Muscle of back (tissue), 11 donors: ENCODE measurements around the gene DOK4. TPM values are rescaled to one million over a fixed set of nuclear protein-coding genes. Genes with fewer than 3 reads are reported as not detected.
"Not testable (repeated sequence)": the region's sequence is repeated elsewhere in the genome, so short reads cannot be mapped to it uniquely, and the experiment has no call there.

Experiments
- DNase-seq, 3 donors: peaks; one replicate each; pipeline versions ENCODE4 v3.0.0 to v3.0.0-alpha.2; 2013
- polyA plus RNA-seq, 10 donors: library from polyadenylated mRNA; unstranded; fragments of 120-200 nt; gene quantifications; one replicate each; pipeline ENCODE4 v1.2.1, GENCODE V29; 2013; ENCODE audit not compliant: insufficient read length in 10 of 10

The DOK4 gene
- polyA plus RNA-seq, 10 donors = 7.3 to 16.7 (median 9.3) TPM

GRCh38 chr16:57503366-57503765 lies 17.1 kb upstream of the DOK4 start:
- DNase-seq = no peak

- DNase-seq = no peak
These were observed 15.9 kb upstream of the DOK4 start for GRCh38 chr16:57502048-57502775.

GRCh38 chr16:57501492-57501891 lies 15.2 kb upstream of the DOK4 start:
- DNase-seq = no peak

GRCh38 chr16:57500578-57501111 lies 14.4 kb upstream of the DOK4 start:
- no peak for DNase-seq

GRCh38 chr16:57499941-57500340 lies 13.6 kb upstream of the DOK4 start:
- DNase-seq = not testable (repeated sequence)

GRCh38 chr16:57498031-57498430 lies 11.7 kb upstream of the DOK4 start:
- no peak for DNase-seq

GRCh38 chr16:57497121-57497520 lies 10.8 kb upstream of the DOK4 start:
- DNase-seq = no peak

GRCh38 chr16:57493767-57494166 lies 7.5 kb upstream of the DOK4 start:
- DNase-seq = no peak

- no peak for DNase-seq
These were observed 2.9 kb upstream of the DOK4 start for GRCh38 chr16:57489229-57489628.

GRCh38 chr16:57486858-57487834 lies 853 bp upstream of the DOK4 start:
- DNase-seq = no peak

GRCh38 chr16:57485091-57485915 lies 990 bp downstream of the DOK4 start:
- no peak for DNase-seq

GRCh38 chr16:57484515-57485005 lies 1.7 kb downstream of the DOK4 start:
- no peak for DNase-seq

GRCh38 chr16:57483725-57484514 lies 2.4 kb downstream of the DOK4 start:
- DNase-seq = no peak

GRCh38 chr16:57482845-57483545 lies 3.3 kb downstream of the DOK4 start:
- DNase-seq = no peak

- DNase-seq = no peak
These were observed 4.9 kb downstream of the DOK4 start for GRCh38 chr16:57481421-57481820.

- no peak for DNase-seq
These were observed 5.5 kb downstream of the DOK4 start for GRCh38 chr16:57480754-57481230.

- DNase-seq = no peak
These were observed 6.1 kb downstream of the DOK4 start for GRCh38 chr16:57479976-57480753.

- peak; percentile 52 to 84 (median 67) for DNase-seq
These were observed 6.9 kb downstream of the DOK4 start for GRCh38 chr16:57479205-57479975.
